A549 (cell line): Measurements from ENCODE around the gene PEX14.

ENCODE experiments used
- JUNB ChIP-seq: fragments of >200 bp; sonication (Bioruptor Twin); formaldehyde crosslinking; IDR thresholded peaks from 2 replicates; pipeline ENCODE4 v1.6.1; 2016
- PBX3 ChIP-seq: IDR thresholded peaks from 2 replicates; pipeline ENCODE4 v1.6.1; 2012
- RNF2 ChIP-seq: fragments of 200-600 bp; sonication (generic); IDR thresholded peaks from 2 replicates; pipeline ENCODE4 v1.6.1; 2016; ENCODE audit warnings: low read depth, mild to moderate bottlenecking, antibody characterized with exemption, moderate library complexity, borderline replicate concordance
- TF ChIP-seq, protein P1 (sequence below): fragments of >200 bp; sonication (Bioruptor Twin); formaldehyde crosslinking; IDR thresholded peaks from 3 replicates; pipeline ENCODE4 v1.5.1; 2016
- TF ChIP-seq, protein P2 (sequence below): fragments of 450-650 bp; IDR thresholded peaks from 2 replicates; pipeline ENCODE4 v1.6.1; 2014; ENCODE audit warnings: antibody characterized with exemption

GRCh38 chr1:10659218-10659617, 184.5 kb downstream of the PEX14 start:
- no peak for TF ChIP-seq JUNB
- TF ChIP-seq, protein P1, sequence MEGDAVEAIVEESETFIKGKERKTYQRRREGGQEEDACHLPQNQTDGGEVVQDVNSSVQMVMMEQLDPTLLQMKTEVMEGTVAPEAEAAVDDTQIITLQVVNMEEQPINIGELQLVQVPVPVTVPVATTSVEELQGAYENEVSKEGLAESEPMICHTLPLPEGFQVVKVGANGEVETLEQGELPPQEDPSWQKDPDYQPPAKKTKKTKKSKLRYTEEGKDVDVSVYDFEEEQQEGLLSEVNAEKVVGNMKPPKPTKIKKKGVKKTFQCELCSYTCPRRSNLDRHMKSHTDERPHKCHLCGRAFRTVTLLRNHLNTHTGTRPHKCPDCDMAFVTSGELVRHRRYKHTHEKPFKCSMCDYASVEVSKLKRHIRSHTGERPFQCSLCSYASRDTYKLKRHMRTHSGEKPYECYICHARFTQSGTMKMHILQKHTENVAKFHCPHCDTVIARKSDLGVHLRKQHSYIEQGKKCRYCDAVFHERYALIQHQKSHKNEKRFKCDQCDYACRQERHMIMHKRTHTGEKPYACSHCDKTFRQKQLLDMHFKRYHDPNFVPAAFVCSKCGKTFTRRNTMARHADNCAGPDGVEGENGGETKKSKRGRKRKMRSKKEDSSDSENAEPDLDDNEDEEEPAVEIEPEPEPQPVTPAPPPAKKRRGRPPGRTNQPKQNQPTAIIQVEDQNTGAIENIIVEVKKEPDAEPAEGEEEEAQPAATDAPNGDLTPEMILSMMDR, result no peak
- TF ChIP-seq RNF2, result no peak
- TF ChIP-seq, protein P2, sequence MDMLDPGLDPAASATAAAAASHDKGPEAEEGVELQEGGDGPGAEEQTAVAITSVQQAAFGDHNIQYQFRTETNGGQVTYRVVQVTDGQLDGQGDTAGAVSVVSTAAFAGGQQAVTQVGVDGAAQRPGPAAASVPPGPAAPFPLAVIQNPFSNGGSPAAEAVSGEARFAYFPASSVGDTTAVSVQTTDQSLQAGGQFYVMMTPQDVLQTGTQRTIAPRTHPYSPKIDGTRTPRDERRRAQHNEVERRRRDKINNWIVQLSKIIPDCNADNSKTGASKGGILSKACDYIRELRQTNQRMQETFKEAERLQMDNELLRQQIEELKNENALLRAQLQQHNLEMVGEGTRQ, result no peak
- no peak for TF ChIP-seq PBX3
